Endodermal cell (in vitro differentiated cells): Measurements from ENCODE around the gene ST6GAL1. TPM values are rescaled to one million over a fixed set of nuclear protein-coding genes. Genes with fewer than 3 reads are reported as not detected.

Experiments used
- DNase-seq: peaks from one replicate; pipeline ENCODE4 v3.0.0-alpha.2; 2017
- H3K27ac ChIP-seq: 2 replicates; pipeline ENCODE4 v1.5.1; 2013; ENCODE audit warnings: mild to moderate bottlenecking, low read depth, low read length, moderate library complexity
- H3K27me3 ChIP-seq: 2 replicates; pipeline ENCODE4 v1.6.1; 2013; ENCODE audit warnings: mild to moderate bottlenecking, low read length, moderate library complexity; ENCODE audit not compliant: insufficient read depth, control insufficient read depth, poor library complexity, severe bottlenecking
- H3K36me3 ChIP-seq: 2 replicates; pipeline ENCODE4 v1.7.0; 2013; ENCODE audit warnings: mild to moderate bottlenecking, low read length, moderate library complexity; ENCODE audit not compliant: control insufficient read depth, insufficient read depth
- H3K4me1 ChIP-seq: one replicate; pipeline ENCODE4 v1.7.0; 2013; ENCODE audit warnings: low read length; ENCODE audit not compliant: control insufficient read depth, insufficient read depth
- H3K4me3 ChIP-seq: 2 replicates; pipeline ENCODE4 v1.5.1; 2013; ENCODE audit warnings: mild to moderate bottlenecking, low read length, moderate library complexity
- H3K9ac ChIP-seq: 2 replicates; pipeline ENCODE4 v1.6.1; 2013; ENCODE audit warnings: mild to moderate bottlenecking, low read length, moderate library complexity; ENCODE audit not compliant: poor library complexity, severe bottlenecking; ENCODE audit errors: extremely low read depth
- H3K9me3 ChIP-seq: 2 replicates; pipeline ENCODE4 v1.6.1; 2013; ENCODE audit warnings: mild to moderate bottlenecking, low read length, moderate library complexity; ENCODE audit not compliant: control insufficient read depth
- H3K27ac Mint-ChIP-seq: 2 replicates; pipeline ENCODE4 v1.8.0; 2020; ENCODE audit warnings: mixed read lengths
- H3K27me3 Mint-ChIP-seq: 2 replicates; pipeline ENCODE4 v1.8.0; 2021; ENCODE audit warnings: mild to moderate bottlenecking, mixed read lengths; ENCODE audit not compliant: insufficient read depth
- H3K36me3 Mint-ChIP-seq: 2 replicates; pipeline ENCODE4 v1.8.0; 2020; ENCODE audit warnings: low read depth, mixed read lengths
- H3K4me1 Mint-ChIP-seq: 2 replicates; pipeline ENCODE4 v1.8.0; 2020; ENCODE audit warnings: mixed read lengths
- H3K4me3 Mint-ChIP-seq: 2 replicates; pipeline ENCODE4 v1.8.0; 2020; ENCODE audit warnings: mild to moderate bottlenecking, moderate library complexity, mixed read lengths
- H3K9me3 Mint-ChIP-seq: 2 replicates; pipeline ENCODE4 v1.8.0; 2020; ENCODE audit warnings: mild to moderate bottlenecking, mixed read lengths
- CTCF ChIP-seq: fragments of 200-600 bp; sonication (generic); conservative IDR thresholded peaks from 2 replicates; pipeline ENCODE4 v1.5.0; 2021; ENCODE audit warnings: antibody characterized with exemption, mild to moderate bottlenecking
- WGBS, 2 experiments: methylation state at CpG; one replicate each; pipeline versions ENCODE4 v1.1.5 to v1.1.7; 2013; ENCODE audit warnings: missing lambda C conversion rate in 2 of 2, mixed read lengths in 1 of 2; ENCODE audit not compliant: insufficient coverage in 1 of 2, insufficient read length in 1 of 2; 5-methylcytosine and 5-hydroxymethylcytosine counted together
- total RNA-seq, 2 donors: library from RNA; stranded (reverse); fragmentation: NEBNext Ultra II Directional in 1 of 2; extraction: Animal tissue kit (Norgen Biotek cat#: 25700) in 1 of 2; gene quantifications; 2 replicates in 1 of 2; 3 replicates in 1 of 2; pipeline ENCODE4 v1.2.1, GENCODE V29; 2021

The ST6GAL1 gene
- total RNA-seq, 2 donors from 2014 or later: 79.3 to 82.4 TPM

DNA sequence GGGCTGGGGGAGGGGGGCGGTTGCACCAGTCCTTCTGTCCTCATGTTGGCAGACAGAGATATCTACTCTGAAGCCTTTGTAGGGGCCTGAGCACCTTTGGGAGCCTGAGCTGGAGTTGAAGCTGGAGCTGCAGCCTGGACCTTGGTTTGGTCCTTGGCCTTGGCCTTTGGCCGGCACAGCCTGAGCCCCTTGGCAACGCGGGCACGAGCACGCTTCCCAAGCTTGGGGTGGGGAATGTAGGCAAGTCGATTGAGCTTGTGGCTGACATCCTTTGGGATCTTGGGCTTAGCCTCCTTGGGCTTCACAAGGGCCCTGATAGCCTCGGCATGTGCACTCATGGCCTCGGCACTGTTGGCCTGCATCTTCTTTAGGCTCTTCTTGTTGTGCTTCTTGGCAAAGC is 8.1 kb upstream of the ST6GAL1 start:
- Histone ChIP-seq H3K4me3 (no peak overlapping the region), H3K27me3 (peaks cover 25% of the 10 kb centered on the region), H3K9ac (no peak overlapping the region), H3K27ac (no peak overlapping the region), H3K36me3 (no peaks in the 10 kb centered on the region), H3K4me1 (peaks cover 4% of the 10 kb centered on the region), H3K9me3 (no peaks in the 10 kb centered on the region)
- TF ChIP-seq CTCF: no peak
- Mint-ChIP-seq H3K4me1 (no peaks in the 10 kb centered on the region), H3K27ac (no peak overlapping the region), H3K27me3 (peaks cover 15% of the 10 kb centered on the region), H3K4me3 (no peak overlapping the region), H3K9me3 (no peaks in the 10 kb centered on the region), H3K36me3 (no peaks in the 10 kb centered on the region)
- WGBS, 2 experiments: 94 to 100% methylated on average over 2 to 9 of the region's 9 CpGs
- no peak for DNase-seq

DNA sequence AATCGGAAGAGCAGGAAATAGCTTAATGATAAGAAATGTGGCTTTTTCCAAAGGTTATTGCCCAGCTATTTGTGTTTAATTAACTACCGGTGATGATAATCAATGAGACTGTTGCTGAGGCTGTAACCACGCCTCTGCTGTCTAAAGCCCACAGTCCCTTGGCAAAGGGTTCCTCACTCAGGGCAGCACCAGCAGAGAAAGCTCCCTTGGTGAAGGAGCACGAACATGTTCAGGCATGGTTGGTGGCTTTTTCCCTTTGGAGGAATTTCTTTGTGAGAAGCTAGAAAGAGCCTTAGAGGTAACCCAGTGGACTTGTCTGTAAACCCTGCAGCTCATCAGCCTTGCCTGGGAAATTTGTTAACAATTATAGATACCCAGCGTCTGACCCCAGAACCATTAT is 7.5 kb upstream of the ST6GAL1 start:
- Histone ChIP-seq H3K36me3 (no peaks in the 10 kb centered on the region), H3K27me3 (peaks cover 20% of the 10 kb centered on the region), H3K9ac (no peak overlapping the region), H3K4me3 (no peak overlapping the region), H3K27ac (no peak overlapping the region), H3K9me3 (no peaks in the 10 kb centered on the region), H3K4me1 (no peaks in the 10 kb centered on the region)
- Mint-ChIP-seq H3K9me3 (no peaks in the 10 kb centered on the region), H3K27ac (no peak overlapping the region), H3K4me1 (no peaks in the 10 kb centered on the region), H3K27me3 (peaks cover 15% of the 10 kb centered on the region), H3K36me3 (no peaks in the 10 kb centered on the region), H3K4me3 (no peak overlapping the region)
- DNase-seq: no peak
- no peak for TF ChIP-seq CTCF
- WGBS, 2 experiments: 91 to 97% methylated on average over 4 to 5 of the region's 5 CpGs

- no peaks in the 10 kb centered on the region for H3K36me3 Mint-ChIP-seq
- H3K4me3 ChIP-seq: no peak overlapping the region
- H3K9me3 ChIP-seq: no peaks in the 10 kb centered on the region
- TF ChIP-seq CTCF: no peak
- H3K4me1 Mint-ChIP-seq: no peaks in the 10 kb centered on the region
- H3K27ac ChIP-seq: no peak overlapping the region
- no peak for DNase-seq
- H3K9me3 Mint-ChIP-seq: no peaks in the 10 kb centered on the region
- peaks cover 18% of the 10 kb centered on the region for H3K27me3 ChIP-seq
- no peaks in the 10 kb centered on the region for H3K4me1 ChIP-seq
- H3K27me3 Mint-ChIP-seq: peaks cover 17% of the 10 kb centered on the region
- H3K36me3 ChIP-seq: no peaks in the 10 kb centered on the region
- no peak overlapping the region for H3K4me3 Mint-ChIP-seq
- 92 to 95% methylated on average over 2 to 3 of the region's 3 CpGs for WGBS, 2 experiments
- H3K27ac Mint-ChIP-seq: no peak overlapping the region
- H3K9ac ChIP-seq: no peak overlapping the region
Measured at GRCh38 chr3:186923241-186923640, 7.1 kb upstream of the ST6GAL1 start.
